G401 (cell line): Measurements from ENCODE around the gene CCDC92. TPM values are rescaled to one million over a fixed set of nuclear protein-coding genes. Genes with fewer than 3 reads are reported as not detected.
"Not testable (repeated sequence)": the region's sequence is repeated elsewhere in the genome, so short reads cannot be mapped to it uniquely, and the experiment has no call there.

Experiments used
- DNase-seq: peaks from one replicate; pipeline ENCODE4 v3.0.0-alpha.2; 2015; ENCODE audit warnings: low spot score
- in situ Hi-C: cut with HindIII; loops from 2 replicates; pipeline ENCODE4 v1.10.0; 2016; ENCODE audit warnings: low sequenced_read_pairs, mixed read lengths
- total RNA-seq: library from RNA; depleted of rRNA; stranded (reverse); fragments of >200 nt; shearing (Covaris generic); gene quantifications from 2 replicates; pipeline ENCODE4 v1.2.3, GENCODE V29; 2014

The CCDC92 gene
- total RNA-seq, 1 experiment from 2014 or later = 10.8 TPM

- no peak for DNase-seq
- in situ Hi-C loops = loop anchor here (25.0 kb wide), 1 partner anchor 141 kb away; no protein-coding TSS in a partner anchor
Observed at GRCh38 chr12:123928274-123928865, 44.3 kb downstream of the CCDC92 start.

DNA sequence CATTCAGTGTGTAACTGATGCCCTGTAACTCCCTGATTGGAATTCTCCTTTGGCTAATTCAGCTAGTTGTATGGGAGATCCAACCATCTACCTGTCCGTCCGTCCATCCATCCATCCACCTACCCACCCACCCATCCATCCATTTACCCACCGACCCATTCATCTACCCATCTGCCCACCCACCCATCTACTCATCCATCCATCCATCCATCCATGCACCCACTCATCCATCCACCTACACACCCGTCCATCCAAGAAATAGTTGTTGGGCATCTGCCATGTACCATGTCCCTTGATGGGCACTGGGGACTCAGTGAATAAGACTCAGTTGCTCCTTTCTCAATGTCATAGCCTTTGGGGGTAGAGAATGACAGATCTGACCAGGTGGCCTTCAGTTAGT lies 48.1 kb downstream of the CCDC92 start:
- in situ Hi-C loops = no loop called here
- DNase-seq = no peak

DNA sequence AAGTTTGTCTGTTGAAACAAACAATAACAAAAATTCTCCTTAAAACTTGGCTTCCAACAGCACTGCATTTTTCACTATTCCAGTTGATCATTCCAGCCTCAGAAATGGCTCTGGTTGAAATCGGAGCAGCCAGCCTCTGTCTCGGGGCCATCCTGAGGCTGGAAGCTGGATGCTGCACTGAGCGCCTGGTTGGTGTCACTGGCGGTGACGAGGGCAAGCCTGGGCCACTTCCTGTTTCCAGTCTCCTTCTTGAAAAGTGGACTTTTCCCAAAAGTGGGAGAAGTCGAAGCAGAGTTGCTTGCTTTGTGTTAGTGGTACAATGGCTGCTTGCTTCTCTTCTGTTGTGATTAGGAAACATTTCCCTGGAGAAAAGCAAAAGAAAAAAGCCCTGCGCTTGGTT lies 48.7 kb downstream of the CCDC92 start:
- in situ Hi-C loops = no loop called here
- DNase-seq = no peak

DNA sequence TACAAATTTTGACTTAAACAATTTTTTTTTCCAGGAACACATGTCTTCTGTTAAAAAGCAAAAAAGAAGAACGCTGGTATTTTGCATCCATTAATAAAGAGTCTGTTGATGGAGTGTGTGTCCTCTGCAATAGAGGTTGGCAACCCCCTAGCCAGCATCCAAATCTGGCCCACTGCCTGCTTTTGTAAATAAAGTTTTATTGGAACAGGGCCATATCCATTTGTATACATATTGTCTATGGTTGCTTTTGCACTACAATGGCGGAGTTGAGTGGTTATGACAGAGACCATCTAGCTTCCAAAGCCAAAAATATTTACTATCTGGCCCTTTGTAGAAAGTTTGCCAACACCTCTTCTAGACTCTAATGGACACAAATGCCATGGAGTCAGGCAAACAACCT lies 49.6 kb downstream of the CCDC92 start:
- in situ Hi-C loops = no loop called here
- no peak for DNase-seq

DNA sequence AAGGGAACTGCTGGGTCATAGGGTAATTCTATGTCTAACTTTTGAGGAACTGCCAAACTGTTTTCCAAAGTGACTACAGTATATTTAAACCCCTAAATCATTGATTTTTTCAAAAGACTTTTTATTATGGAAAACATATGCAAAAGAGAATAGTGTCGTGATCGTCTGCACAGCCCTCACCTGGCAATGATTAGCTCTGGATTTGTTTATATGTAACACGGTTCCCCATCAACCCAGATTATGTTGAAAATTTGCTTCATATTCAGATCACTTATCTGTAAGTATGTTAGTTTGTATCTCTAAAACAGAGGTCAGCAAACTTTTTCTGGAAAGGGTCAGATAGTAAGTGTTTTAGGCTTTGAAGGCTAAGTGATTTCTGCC lies 52.7 kb downstream of the CCDC92 start:
- in situ Hi-C loops = no loop called here
- no peak for DNase-seq

DNA sequence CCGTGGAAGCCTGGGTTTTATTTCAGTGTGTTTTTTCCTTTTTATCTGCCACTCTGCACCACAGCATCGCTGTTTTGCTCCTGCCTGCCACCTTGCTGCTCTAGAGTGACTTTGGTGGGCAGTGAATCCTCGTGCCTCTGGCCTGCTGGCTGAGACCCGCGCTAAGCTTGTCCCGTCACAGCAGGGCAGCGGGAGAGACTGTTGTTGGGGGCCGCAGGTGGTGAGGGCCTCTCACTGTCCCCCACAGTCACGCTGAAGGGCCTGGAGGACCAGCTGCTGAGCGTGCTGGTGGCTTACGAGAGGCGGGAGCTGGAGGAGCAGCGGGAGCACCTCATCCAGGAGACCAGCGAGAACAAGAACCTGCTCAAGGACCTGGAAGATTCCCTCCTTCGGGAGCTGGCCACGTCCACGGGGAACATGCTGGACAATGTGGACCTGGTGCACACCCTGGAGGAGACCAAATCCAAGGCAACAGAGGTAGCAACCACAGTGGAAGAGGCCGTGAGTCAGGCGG lies 55.2 kb downstream of the CCDC92 start:
- DNase-seq = no peak
- in situ Hi-C loops = no loop called here

GRCh38 chr12:123916729-123917128 lies 55.9 kb downstream of the CCDC92 start:
- in situ Hi-C loops = no loop called here
- DNase-seq = no peak

DNA sequence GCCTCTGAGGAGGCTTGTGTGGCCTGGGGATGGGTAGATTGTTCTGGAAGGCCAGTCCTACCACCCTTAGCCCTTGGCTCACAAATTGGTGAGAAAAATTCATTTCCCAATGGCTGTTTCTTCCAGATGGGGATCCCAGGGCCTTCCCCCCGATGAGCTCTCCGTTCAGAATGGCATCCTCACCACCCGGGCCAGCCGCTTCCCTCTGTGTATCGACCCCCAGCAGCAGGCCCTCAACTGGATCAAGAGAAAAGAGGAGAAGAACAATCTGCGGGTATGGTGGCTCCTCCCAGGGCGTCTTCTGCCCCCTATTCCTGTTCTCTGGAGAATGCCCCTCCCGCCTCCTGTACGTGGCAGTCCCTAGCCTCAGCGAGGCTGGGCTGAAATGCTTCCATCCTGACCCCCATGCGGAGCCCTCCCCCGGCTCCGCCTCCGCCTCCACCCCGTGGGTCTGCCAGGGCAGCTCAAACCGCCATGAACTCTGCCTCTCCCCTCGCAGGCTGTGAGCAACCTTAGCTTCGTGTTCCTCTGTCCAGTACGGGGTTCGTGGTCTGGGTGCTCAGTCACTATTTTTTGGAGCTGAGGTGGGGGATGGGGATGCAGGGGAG lies 57.8 kb downstream of the CCDC92 start:
- in situ Hi-C loops = no loop called here
- DNase-seq = no peak

- peak; percentile 26 for DNase-seq
- in situ Hi-C loops = no loop called here
Observed at GRCh38 chr12:123912415-123913380, 59.9 kb downstream of the CCDC92 start.

- DNase-seq, in situ Hi-C loops: not testable (repeated sequence)
Observed at GRCh38 chr12:123911672-123912409, 60.8 kb downstream of the CCDC92 start.

DNA sequence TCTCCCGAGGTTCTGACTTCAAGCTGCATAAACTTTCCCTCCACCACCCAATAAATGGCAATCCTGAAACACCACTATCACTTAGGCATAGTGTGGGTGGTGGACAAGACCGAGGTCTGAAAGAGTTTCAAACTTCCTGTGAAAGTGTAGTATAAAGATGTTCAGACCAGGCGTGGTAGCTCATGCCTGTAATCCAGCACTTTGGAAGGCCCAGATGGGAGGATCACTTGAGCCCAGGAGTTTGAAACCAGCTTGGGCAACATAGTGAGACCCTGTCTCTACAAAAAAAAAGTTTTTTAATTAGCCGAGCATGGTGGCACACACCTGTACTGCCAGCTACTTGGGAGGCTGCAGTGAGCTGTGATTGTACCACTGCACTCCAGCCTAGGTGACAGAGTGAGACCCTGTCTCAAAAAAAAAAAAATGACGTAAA lies 61.9 kb downstream of the CCDC92 start:
- peak; percentile 37 for DNase-seq
- in situ Hi-C loops = no loop called here

DNA sequence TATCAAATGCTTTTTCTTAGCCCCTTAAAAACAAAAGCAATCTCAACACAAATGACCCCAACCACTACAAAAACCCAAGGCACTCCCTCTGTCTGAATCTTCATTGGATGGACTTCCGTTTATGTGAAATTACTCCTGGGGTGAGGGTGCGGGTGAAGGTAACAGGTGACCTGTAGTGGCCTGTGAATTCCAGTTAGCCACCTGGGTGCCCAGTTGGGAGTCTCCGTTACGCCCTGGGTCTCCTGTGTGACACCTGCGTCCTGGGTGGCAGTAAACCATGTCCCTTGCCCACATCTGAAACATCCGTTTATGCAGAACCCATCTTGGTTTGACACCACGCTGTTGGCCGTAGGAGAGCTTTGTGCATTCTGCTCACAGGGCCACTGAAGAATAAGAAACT lies 62.6 kb downstream of the CCDC92 start:
- in situ Hi-C loops = no loop called here
- no peak for DNase-seq

- in situ Hi-C loops = no loop called here
- peak; percentile 8 for DNase-seq
Observed at GRCh38 chr12:123908884-123909725, 63.5 kb downstream of the CCDC92 start.

GRCh38 chr12:123907726-123908476 lies 64.7 kb downstream of the CCDC92 start:
- DNase-seq = peak; percentile 32
- in situ Hi-C loops = no loop called here

DNA sequence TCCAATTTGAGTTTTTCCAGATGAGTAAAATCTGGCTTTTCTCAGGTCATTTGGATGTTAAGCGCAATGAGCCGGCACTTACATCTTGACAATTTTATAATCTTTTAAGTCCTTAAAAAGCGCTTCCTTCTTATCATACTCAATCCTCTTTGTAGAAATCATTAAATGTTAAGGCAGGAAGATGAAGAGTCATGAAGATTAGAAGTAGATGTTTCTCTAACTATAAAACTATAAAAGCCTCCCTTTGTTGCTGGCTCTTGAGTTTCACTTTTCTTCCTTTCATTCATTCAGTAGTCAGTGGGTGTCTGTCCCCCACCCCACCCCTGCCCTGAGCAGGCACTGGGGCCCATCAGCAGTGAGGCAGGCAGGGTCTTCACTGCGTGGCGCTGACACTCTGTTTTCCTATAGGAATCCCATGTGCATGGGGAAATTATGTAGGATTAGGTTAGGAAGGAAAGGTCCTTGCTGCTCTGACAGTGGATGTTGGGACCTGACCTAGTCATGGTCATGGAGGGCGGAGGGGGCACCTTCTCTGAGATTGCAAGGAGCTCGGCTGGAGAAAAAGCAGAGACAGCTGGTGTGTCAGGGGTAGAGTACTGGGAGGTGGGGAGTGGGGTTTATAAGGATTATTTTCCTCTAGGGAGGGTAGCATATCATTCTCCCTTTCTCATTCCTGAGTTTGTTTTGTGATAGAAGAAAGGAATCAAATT lies 65.8 kb downstream of the CCDC92 start:
- in situ Hi-C loops = no loop called here
- DNase-seq = no peak

- peak; percentile 53 for DNase-seq
- in situ Hi-C loops = no loop called here
Observed at GRCh38 chr12:123905319-123905925, 67.2 kb downstream of the CCDC92 start.
